HG02759 (cell line): ENCODE results near the gene CREBBP.

Source experiments
- ATAC-seq: cut with Tn5 transposase; IDR thresholded peaks from one replicate; pipeline ENCODE4 v1.9.1; 2021; ENCODE audit warnings: mild to moderate bottlenecking, moderate library complexity; ENCODE audit not compliant: unreplicated experiment

Gene CREBBP

DNA sequence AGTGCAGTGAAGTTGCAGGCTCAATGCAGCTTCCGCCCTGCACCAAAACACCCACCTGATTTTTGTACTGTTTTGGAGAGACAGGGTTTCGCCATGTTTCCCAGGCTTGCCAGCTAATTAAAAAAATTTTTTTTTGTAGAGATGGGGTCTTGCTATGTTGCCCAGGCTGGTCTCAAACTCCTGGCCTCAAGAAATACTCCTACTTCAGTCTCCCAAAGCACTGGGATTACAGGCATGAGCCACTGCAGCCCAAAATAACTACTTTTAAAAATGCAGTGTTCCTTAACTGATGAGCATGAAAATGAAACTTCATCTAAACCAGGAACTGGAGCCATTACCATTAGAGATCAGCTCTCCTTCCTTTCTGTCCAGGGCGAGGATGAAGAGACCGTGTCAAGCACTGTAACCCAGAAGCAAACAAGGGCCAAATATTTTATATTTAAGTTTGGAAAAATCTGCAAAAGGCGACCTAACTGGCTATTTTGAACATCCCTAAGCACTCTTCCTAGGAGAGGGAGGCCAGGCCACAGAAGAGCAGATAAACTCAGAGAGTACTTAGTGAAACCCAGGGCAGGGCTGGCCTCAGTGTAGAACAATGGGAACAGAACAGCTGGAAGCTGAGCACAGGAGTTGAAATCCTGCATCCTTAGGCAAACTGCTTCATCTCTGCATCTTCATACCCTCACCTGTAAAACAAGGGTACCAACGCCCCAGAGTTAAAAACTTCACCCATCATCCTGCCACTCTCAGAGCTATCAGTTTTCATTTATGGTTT lies 24.0 kb downstream of the CREBBP start:
- no peak for ATAC-seq

DNA sequence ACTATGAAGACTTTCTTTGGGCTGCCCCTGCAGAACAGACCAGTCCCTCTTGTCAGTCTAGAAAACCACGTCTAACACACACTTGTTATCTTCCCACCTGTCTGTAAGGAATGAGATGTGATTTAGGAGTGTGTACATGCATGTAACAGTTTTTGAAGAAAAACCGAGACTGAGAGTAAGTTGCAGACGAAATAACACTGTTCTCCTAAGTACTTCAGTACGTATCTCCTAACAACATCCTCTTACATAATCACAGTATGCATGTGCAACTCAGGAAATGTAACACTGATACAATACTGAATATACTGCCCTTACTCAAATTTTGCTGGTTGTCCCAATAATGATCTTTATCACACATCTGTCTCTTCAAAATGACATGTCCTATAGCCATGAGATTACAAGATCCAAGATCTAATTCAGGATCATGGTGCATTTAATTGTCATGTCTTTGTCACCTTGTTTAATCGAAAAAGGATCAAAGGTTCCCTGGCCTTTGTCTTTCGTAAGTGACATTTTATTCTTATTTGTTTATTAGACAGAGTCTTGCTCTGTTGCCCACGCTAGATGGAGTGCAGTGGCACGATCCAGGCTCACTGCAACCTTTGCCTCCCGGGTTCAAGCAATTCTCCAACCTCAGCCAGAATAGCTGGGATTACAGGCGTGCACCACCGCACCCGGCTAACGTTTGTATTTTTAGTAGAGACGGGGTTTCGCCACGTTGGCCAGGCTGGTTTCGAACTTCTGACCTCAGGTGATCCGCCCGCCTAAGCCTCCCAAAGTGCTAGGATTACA lies 25.6 kb downstream of the CREBBP start:
- no peak for ATAC-seq

DNA sequence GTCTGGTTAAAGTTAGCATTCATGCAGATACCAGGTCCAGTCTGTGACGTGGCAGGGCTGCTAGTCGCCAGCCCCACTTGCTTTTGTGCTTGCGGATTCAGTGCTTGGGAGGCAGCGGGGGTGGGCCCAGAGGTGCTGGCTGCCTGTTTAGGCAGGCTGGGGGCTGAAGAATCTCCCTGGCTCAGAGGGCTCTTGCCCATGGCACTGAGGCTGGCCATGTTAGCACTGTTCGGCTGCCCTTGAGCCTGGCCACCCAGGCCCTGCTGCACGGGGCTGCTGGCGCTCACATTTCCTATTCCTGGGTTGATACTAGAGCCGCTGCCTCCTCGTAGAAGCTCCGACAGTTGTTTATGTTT lies 30.0 kb downstream of the CREBBP start:
- ATAC-seq = no peak

DNA sequence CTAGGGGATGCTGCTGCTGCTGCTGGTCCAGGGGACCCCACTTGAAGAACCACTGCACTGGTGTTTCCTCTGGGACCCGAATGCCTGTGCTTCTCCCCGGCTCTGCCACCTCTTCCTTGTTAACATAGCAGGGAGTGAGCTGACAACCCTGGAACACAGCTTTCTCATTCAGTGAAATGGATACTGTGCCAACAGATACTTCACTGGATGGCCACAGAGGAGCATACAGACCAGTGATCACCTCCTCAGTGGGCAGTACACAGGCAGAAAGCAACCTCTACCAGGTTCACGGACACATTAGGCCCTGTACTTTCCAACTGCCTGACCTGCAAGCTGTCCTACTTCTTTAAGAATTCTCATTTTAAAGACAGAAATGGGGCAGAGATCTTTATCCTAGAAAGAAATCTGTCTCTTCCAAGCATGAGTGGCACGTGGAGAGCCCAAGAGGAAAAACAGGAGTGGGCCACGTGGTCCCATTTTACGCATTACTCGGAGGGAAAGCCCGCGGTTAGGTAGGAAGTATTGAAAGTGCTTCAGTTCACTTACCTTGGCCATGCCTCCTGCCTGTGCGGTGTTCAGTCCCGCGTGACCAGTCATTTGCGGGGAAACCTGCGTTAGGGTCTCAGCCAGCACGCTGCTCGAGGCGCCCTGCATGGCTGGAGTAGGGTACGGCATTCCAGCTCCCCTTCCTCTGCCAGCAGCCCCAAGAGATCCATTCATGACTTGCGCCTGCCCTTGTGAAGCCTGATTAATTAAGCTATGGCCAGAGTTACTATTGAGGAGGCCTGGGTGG lies 30.6 kb downstream of the CREBBP start:
- ATAC-seq = no peak

DNA sequence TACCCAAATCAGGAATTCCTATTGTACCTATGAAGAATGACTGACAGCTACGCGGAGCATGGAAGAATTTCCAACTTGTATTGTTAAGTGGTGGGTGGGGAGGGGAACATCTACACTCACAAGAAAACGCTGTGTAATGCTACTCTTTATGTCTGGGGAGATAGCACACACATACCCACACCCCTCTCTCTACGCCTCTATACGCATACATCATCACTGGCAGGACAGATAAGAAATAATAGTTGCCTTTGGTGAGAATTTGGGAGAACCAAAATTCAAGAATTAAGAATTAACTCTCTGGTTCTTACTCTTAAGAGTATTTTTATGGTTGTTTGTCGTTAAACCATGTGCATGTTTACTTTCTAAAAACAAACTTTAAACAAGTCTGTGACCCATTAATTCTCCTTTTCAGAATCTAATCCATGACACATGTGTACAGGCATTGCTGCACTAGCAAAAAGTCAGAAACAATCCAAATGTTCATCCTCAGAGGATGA lies 33.9 kb downstream of the CREBBP start:
- ATAC-seq = no peak

DNA sequence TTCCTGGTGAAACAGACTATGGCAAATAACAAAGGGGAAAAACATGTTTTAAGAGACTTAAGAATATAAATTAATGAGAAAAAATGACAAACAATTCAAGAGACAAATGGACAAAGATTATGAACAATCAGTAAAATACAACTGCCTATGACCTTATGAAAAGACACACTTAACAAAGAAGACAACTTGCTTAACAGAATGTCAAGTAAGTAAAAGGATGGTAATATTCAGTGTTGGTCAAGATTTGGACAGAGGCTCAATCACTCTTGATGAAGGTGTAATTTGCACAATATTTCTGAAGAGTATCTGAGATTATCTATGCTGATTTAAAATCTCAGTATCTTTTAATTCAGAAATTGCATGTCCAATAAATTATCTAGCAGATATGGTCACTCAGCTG lies 34.4 kb downstream of the CREBBP start:
- ATAC-seq = no peak

DNA sequence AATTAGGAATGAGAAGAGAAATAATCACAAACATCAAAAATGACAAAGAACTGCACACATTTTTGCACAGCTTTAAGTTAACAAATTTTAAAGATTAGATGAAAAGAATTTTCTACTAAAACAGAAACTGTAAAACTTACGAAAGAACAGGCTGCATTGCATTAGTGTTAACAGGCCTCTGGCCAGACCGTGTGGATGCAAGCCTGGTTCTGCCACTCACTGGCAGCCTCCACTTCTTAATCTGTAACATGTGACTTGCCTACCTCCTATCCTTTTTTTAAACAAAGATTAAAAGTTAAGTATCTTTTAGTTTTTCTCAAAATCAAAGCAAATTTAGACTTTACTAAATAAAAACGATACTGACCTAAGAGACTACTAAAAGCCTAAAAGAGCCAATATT lies 37.5 kb downstream of the CREBBP start:
- no peak for ATAC-seq

DNA sequence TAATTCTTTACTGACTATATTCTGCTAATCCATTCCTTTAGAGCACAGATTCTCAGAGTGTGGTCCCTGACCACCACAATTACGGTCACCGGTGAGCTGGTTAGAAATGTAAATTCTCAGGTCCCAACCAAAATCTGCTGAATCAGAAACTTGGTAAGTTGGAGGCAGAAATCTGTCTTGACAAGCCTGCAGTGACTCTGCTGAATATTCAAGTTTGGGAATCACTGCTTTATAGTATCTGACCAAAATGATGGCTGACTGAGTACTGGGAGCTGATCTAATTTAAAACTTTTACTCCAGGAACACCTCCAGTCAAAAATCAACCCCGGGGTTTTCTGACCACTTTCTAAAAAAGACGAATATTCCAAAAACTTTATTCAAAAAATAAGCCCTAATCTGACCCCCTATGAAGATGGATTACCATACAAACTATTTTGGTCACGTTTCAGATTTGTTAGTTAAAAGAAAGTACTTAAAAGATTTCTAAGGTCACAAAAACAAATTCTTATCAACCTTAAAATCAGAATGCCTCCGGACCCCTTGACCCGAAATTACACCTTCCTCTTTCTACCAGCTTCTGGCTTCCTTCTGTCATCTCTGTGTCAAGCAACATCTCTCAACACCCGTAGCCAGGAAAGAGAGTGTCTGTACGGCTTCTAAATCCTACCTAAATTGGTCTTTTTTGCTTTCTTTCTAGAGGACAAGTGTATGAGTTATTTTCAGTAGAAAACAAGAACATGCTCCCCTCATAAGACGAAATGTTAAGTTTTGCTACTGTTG lies 38.6 kb downstream of the CREBBP start:
- no peak for ATAC-seq

DNA sequence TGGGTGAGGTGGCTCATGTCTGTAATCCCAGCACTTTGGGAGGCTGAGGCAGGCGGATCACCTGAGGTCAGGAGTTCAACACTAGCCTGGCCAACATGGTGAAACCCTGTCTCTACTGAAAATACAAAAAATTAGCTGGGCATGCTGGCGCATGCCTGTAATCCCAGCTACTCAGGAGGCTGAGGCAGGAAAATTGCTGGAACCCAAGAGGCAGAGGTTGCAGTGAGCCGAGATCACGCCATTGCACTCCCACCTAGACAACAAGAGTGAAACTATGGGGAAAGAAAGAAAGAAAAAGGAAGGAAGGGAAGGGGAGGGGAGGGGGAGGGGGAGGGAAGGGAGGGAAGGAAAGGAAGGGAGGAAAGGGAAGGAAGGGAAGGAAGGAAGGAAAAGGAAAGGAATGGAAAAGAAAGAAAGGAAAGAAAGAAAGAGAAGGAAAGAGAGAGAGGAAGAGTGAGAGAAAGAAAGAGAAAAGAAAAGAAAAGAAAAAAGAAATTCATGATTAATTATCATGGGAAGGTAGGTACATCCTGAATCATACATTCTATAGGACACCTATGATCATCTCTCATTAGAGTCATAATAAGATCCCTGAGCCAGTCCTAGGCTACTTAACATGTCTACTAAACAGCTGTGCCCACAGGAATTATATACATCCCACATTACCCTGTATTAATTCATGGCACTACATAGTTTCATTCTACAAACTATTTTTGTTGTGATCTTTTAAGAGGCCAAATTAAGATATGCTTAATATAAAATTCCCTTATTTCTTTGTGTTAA lies 40.9 kb downstream of the CREBBP start:
- no peak for ATAC-seq

DNA sequence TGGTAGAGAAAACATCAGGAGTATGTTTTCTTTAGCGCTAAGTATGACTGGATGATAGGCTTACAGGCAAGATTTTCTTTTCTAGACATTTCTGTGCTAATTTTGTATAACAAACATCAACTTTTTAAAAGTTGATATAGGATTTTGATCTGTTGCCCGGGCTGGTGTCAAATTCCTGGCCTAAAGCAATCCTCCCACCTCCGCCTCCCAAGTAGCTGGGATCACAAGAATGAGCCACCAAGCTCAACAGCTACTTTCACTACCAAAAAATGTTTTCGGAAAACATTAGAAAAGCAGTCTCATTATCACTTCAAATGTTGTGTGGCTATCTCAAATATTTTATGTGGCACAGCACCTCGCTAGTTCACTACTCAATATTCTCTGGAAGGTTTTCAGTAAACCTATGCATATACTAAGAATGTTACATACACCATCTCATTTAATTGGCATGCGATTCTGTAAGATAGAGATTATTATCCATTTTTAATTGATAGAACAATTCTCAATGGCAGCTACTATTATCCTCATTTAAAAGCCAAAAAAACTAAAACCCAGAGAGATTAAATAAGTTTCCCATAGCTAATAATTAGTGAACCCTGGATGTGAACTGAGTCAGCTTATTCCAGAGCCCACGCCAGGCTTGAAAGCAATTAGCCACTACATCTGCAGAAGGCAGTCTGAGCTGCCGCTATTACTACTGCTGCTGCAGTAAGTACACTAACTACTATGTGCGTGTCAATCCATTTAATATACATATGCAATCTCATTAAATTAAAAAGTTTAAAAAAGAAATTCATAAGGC lies 41.7 kb downstream of the CREBBP start:
- ATAC-seq = no peak

DNA sequence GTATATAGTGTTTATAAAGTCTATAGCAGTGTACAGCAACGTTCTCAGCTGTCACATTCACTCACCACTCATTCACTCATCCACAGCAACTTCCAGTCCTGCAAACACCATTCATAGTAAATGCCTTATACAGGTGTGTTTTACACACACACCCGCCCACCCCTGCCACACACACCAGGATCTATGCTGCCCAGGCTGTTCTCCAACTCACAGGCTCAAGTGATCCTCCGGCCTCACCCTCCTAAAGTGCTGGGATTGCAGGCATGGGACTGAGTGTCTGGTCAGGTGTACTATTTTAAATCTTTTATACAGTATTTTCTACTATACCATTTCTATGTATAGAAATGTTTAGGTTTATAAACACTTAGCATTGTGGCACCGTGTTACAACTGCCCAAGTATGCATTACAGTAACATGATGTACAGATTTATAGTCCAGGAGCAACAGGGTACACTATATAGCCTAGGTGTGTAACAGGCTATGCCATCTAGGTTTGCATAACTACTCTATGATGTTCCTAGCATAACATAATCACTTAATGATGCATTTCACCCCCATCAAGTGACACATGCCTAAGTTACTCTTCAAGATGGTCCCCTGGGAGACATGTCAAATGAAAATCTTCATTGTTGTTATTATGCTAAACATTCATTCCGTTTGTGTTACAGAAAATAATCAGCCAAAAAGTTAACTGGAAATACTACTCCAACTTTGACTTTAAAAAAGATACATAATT lies 42.5 kb downstream of the CREBBP start:
- no peak for ATAC-seq

DNA sequence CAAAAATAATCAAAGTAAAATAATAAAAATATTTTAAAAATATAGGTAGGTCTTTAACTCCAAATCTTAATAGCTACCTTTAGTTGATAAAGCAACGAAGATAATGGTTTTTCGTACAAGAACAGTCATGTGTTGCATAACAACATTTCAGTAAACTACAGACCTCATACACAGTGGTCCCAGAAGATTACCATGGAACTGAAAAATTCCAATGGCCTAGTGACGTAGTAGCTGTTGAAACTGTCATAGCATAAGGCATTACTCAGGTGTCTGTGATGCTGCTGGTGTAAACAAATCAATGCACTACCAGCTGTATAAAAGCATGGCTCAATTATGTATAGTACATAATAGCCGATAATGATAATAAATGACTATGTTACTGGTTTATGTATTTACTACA lies 43.9 kb downstream of the CREBBP start:
- no peak for ATAC-seq

DNA sequence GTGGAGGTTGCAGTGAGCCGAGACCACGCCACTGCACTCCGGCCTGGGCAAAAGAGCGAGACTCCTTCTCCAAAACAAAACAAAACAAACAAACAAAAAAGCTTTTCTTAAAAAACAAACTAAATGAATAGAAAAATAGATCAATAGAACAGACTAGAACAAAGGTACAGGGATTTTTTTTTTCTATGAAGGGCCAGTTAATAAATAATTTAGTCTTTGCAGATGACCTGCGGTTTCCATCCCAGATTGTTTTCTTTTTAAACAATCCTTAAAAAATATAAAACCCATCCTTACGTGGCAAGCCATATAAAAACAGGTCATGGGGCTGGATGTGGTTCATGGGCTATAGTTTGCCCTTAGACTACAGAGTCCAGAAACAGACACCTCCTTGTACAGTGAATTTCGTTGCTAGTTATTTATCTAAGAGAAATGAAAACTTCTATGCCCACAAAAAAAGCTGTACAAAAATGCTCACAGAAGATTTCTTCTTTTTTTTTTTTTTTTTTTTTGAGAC lies 45.4 kb downstream of the CREBBP start:
- no peak for ATAC-seq

DNA sequence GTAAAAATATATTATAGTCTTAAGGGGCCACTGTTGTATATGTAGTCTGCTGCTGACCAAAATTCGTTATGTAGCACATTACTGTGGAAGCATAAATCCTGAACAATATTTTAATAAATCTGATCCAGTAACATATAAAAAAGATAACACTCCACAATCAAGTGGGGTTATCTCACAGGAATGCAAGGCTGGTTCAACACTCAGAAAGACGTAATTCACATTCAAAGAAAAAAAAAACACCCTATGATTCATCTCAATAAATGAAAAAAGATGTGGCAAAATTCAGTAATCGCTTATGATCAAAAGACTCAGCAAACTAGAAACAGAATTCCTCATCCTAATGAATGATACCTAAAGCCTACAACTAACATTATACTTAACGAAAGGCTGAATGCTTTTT lies 47.8 kb downstream of the CREBBP start:
- ATAC-seq = no peak

DNA sequence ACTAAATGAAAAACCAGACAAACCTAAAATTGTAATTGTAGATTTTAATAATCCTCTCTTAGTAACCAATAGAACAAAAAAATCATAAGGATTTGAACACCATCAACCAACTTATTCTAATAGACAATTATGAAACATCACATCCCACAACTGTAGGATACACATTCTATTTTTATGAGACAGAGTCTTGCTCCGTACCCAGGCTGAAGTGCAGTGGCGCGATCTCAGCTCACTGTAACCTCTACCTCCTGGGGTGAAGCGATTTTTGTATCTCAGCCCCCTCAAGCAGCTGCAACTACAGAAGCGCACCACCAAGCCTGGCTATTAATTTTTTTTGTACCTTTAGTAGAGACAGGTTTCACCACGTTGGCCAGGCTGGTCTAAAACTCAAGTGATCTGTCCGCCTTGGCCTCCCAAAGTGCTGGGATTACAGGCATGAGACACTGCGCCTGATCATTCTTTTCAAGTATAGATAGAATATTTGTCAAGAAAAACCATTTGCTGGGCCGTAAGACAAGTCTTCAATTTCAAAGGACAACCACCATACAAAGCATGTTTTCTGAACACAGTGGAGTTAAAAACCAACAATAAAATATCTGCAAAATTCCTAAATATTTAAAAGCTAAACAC lies 49.8 kb downstream of the CREBBP start:
- no peak for ATAC-seq

DNA sequence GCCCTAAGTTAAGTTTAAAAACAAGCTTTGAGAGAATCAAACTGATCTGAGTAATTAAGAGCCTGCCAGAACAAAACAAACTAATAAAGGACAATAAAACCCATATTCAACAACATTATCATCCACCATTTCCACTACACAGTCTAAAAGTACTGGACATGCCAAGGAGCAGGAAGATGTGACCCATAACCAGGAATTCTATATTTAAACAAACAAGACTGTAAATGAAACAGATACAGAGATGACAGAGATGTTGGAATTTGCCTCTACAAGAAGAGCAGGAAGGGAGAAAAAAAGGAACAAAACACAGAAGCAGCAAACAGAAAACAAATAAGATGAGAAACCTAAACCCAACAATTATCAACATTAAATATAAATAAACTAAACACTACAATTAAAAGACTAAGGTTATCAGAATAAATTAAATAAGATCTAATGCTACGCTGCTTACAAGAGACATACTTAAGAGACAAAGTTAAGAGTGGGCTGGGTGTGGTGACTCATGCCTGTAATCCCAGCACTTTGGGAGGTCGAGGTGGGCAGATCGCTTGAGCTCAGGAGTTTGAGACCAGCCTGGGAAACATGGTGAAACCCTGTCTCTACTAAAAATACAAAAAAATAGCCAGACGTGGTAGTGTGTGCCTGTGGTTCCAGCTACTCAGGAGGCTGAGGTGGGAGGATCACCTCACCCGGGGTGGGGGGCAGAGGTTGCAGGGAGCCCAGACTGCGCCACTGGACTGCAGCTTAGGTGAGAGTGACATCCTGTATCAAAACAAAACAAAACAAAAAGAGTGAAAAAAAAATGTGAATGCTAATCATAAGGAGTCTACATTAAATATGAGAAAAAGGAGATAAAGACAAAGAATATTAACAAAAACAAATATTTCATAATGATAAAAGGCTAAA lies 50.6 kb downstream of the CREBBP start:
- no peak for ATAC-seq

DNA sequence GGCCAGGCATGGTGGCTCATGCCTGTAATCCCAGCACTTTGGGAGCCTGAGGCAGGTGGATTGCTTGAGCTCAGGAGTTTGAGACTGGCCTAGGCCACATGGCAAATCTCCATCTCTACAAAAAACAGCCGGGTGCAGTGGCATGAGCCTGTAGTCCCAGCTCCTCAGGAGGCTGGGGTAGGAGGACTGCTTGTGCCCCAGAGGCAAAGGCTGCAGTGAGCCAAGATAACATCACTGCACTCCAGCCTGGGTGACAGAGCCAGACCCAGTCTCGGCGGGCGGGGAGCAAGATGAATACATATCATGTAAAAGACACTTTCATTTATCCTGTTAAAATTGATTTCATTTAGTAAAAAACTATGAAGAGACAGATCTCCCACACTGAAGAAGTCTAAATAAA lies 54.6 kb downstream of the CREBBP start:
- no peak for ATAC-seq
